DND-41 (cell line): ENCODE measurements around the gene TMEM163.

Experiments
- ATAC-seq: fragments of 200-7000 bp; cut with Tn5 transposase; 3 replicates; pipeline ENCODE4 v1.9.1; 2021; ENCODE audit warnings: low read depth; ENCODE audit not compliant: insufficient read depth
- DNase-seq: peaks from one replicate; pipeline ENCODE4 v3.0.0-alpha.2; 2020
- H2AFZ ChIP-seq: 2 replicates; pipeline ENCODE4 v1.6.0; 2012; ENCODE audit warnings: low read depth, low read length
- H3K27ac ChIP-seq: 2 replicates; pipeline ENCODE4 v1.5.1; 2012; ENCODE audit warnings: low read length, inconsistent platforms
- H3K27me3 ChIP-seq: fragments of 200-600 bp; sonication (generic); 2 replicates; pipeline ENCODE4 v1.6.0; 2012; ENCODE audit warnings: low read length, mild to moderate bottlenecking, inconsistent platforms; ENCODE audit not compliant: insufficient read depth, poor library complexity
- H3K36me3 ChIP-seq: 2 replicates; pipeline ENCODE4 v1.5.1; 2012; ENCODE audit warnings: low read length, inconsistent platforms; ENCODE audit not compliant: insufficient read depth
- H3K4me1 ChIP-seq: 2 replicates; pipeline ENCODE4 v1.5.1; 2012; ENCODE audit warnings: mild to moderate bottlenecking, low read length; ENCODE audit not compliant: insufficient read depth
- H3K4me2 ChIP-seq: 2 replicates; pipeline ENCODE4 v1.6.0; 2012; ENCODE audit warnings: mild to moderate bottlenecking, moderate library complexity, low read length, inconsistent platforms; ENCODE audit not compliant: insufficient read depth
- H3K4me3 ChIP-seq, 2 experiments: fragments of 200-600 bp in 1 of 2; shearing (Covaris generic) in 1 of 2; 2 replicates each; pipeline ENCODE4 v1.5.1; 2012 to 2016; ENCODE audit warnings: inconsistent platforms in 2 of 2, low read length in 2 of 2, mild to moderate bottlenecking in 2 of 2, low read depth in 1 of 2, moderate library complexity in 1 of 2
- H3K79me2 ChIP-seq: 2 replicates; pipeline ENCODE4 v1.6.0; 2012; ENCODE audit warnings: low read length, inconsistent platforms; ENCODE audit not compliant: insufficient read depth
- H3K9ac ChIP-seq: 2 replicates; pipeline ENCODE4 v1.6.0; 2012; ENCODE audit warnings: low read depth, mild to moderate bottlenecking, inconsistent platforms, low read length, moderate library complexity
- H3K9me3 ChIP-seq: 2 replicates; pipeline ENCODE4 v1.5.1; 2012; ENCODE audit warnings: low read length, moderate library complexity, mild to moderate bottlenecking, inconsistent platforms; ENCODE audit not compliant: insufficient read depth, severe bottlenecking
- H4K20me1 ChIP-seq: 2 replicates; pipeline ENCODE4 v1.6.0; 2012; ENCODE audit warnings: low read length; ENCODE audit not compliant: insufficient read depth
- EZH2 ChIP-seq: IDR thresholded peaks from 3 replicates; pipeline ENCODE4 v1.6.1; 2012; ENCODE audit warnings: borderline replicate concordance, low read depth, mild to moderate bottlenecking, moderate library complexity, low read length, inconsistent platforms; ENCODE audit not compliant: severe bottlenecking
- TF ChIP-seq, protein P1 (sequence below): IDR thresholded peaks from 2 replicates; pipeline ENCODE4 v1.5.1; 2012; ENCODE audit warnings: borderline replicate concordance, low read length, moderate library complexity, mild to moderate bottlenecking; ENCODE audit not compliant: poor library complexity, severe bottlenecking; ENCODE audit errors: extremely low read depth

The TMEM163 gene

GRCh38 chr2:134674687-134675086 is 44.1 kb downstream of the TMEM163 start:
- DNase-seq, result no peak
- no peaks in the 10 kb centered on the region for H3K27me3 ChIP-seq
- TF ChIP-seq, protein P1, sequence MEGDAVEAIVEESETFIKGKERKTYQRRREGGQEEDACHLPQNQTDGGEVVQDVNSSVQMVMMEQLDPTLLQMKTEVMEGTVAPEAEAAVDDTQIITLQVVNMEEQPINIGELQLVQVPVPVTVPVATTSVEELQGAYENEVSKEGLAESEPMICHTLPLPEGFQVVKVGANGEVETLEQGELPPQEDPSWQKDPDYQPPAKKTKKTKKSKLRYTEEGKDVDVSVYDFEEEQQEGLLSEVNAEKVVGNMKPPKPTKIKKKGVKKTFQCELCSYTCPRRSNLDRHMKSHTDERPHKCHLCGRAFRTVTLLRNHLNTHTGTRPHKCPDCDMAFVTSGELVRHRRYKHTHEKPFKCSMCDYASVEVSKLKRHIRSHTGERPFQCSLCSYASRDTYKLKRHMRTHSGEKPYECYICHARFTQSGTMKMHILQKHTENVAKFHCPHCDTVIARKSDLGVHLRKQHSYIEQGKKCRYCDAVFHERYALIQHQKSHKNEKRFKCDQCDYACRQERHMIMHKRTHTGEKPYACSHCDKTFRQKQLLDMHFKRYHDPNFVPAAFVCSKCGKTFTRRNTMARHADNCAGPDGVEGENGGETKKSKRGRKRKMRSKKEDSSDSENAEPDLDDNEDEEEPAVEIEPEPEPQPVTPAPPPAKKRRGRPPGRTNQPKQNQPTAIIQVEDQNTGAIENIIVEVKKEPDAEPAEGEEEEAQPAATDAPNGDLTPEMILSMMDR, result no peak
- no peak for TF ChIP-seq EZH2

GRCh38 chr2:134671513-134671912 is 47.3 kb downstream of the TMEM163 start:
- Histone ChIP-seq H3K27me3 (no peaks in the 10 kb centered on the region), H3K36me3 (no peaks in the 10 kb centered on the region), H3K4me3 (no peak overlapping the region), H4K20me1 (peaks cover 7% of the 10 kb centered on the region), H3K27ac (no peak overlapping the region), H3K4me2 (peak overlapping the region; percentile 65), H3K9me3 (no peaks in the 10 kb centered on the region), H3K79me2 (no peaks in the 10 kb centered on the region), H2AFZ (no peak overlapping the region), H3K4me1 (peaks cover 53% of the 10 kb centered on the region), H3K9ac (no peak overlapping the region)
- DNase-seq (peak; percentile 19), ATAC-seq (no peak)
- TF ChIP-seq, protein P1, result no peak
- TF ChIP-seq EZH2, result no peak

More at GRCh38 chr2:134674687-134675086, 44.1 kb downstream of the TMEM163 start:
- no peak overlapping the region for H2AFZ ChIP-seq
- ATAC-seq, result no peak
- no peak overlapping the region for H3K9ac ChIP-seq
- H3K9me3 ChIP-seq, result no peaks in the 10 kb centered on the region
- H3K79me2 ChIP-seq, result no peaks in the 10 kb centered on the region
- H3K36me3 ChIP-seq, result no peaks in the 10 kb centered on the region
- peaks cover 27% of the 10 kb centered on the region for H3K4me1 ChIP-seq
- no peak overlapping the region for H3K4me3 ChIP-seq
- H3K27ac ChIP-seq, result no peak overlapping the region
- no peak overlapping the region for H3K4me2 ChIP-seq
- peaks cover 3% of the 10 kb centered on the region for H4K20me1 ChIP-seq

- Histone ChIP-seq H3K4me2 (peak overlapping the region; percentile 65), H3K4me1 (peaks cover 58% of the 10 kb centered on the region), H3K9ac (peak overlapping the region; percentile 1; the same call in 1 of the 2 replicates), H3K79me2 (no peaks in the 10 kb centered on the region), H4K20me1 (peaks cover 7% of the 10 kb centered on the region), H3K27me3 (no peaks in the 10 kb centered on the region), H2AFZ (no peak overlapping the region), H3K27ac (peak overlapping the region; percentile 68; the same call in 1 of the 2 replicates), H3K36me3 (no peaks in the 10 kb centered on the region), H3K9me3 (no peaks in the 10 kb centered on the region), H3K4me3 (peak overlapping the region in 1 of 2 experiments; percentile 21; a peak in 2 of 4 replicates)
- no peak for ATAC-seq
- DNase-seq, result no peak
- TF ChIP-seq, protein P1, result no peak
- no peak for TF ChIP-seq EZH2
These were observed 47.8 kb downstream of the TMEM163 start for GRCh38 chr2:134670955-134671354.
